Airway epithelial cell (primary cell): ENCODE measurements around the gene MT3. TPM values are rescaled to one million over a fixed set of nuclear protein-coding genes. Genes with fewer than 3 reads are reported as not detected.

Source experiments
- total RNA-seq: library from RNA; depleted of rRNA; stranded (reverse); fragments of >200 nt; gene quantifications from 2 replicates; pipeline ENCODE4 v1.2.3, GENCODE V29; 2015

MT3 gene
- not detected in 2 replicates for total RNA-seq

DNA sequence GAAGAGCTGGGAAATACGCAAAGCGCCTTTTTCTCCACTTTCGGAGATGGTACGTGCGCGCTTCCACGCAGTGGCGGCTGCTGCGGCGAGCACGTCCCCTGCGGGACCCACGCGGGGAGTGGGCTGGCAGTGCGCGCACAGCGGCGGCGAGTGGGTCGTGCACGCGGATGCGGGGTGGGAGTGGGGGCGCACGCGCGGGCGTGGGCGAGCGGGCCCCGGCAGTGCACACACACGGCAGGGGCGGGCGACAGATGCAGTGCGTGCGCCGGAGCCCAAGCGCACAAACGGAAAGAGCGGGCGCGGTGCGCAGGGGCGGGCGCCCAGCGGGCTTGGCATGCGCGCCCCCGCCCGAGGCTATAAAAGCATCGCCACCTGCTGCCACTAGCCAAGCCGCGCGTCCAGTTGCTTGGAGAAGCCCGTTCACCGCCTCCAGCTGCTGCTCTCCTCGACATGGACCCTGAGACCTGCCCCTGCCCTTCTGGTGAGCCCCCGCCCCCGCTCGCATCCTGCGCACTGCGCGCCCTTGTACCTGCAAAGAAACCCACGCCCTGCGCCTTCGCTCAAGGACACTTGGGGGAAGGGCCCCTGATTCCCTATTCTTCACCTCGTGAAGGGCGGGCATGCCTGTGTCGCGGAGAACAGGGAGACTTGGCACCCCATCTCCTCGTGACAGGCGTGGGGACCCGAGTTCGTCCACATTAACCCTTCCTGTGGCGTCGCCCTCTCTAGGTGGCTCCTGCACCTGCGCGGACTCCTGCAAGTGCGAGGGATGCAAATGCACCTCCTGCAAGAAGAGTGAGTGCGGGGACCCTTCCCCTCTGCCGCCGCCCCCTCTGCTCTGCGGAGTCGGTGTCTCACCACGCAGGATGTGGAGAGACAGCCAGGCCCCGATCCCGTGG, at the start of gene MT3:
MT3 (plus strand) TSS at position 388 of the 899 bp plus-strand sequence; CDS start at position 451, 63 bp downstream.

DNA sequence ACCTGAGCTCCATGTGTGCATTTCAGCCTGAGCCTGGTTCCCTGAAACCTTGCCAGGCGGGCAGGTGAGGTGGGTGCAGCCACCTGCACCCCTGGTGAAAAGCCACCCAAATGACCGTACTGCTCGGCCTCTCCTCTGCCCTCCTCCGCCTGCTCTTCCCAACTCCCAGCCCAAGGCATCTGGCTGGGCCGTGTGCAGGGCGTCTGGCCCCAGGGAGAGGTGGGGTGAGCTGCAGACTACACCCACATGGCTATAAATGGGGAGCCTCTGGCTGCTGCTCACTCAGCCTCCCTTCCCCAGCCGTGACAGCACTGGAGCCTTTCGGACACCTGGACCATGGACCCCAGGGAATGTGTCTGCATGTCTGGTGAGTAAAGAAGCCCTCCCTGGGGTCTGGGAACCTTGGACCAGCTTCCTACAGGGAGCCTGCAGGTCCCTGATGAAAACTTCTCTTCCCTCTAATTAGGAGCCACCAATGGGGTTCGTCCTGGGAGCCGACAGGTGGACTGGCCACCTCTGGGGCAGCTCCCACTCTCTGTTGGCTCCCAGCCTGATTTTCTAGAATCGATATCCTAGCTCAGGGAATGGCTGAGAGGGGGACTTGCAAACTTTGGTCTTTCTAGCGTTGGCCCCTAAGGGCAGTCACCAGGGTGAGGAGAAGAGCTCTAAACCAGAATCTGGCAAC, 24.4 kb upstream of the MT3 start, which contains the start of gene MT4:
MT4 (plus strand) TSS at position 281 of the 685 bp plus-strand sequence; CDS start at position 337, 56 bp downstream.

GRCh38 chr16:56608043-56608875, 18.9 kb downstream of the MT3 start, which contains the start of gene MT2A:
MT2A (plus strand) TSS chr16:56608584; CDS start chr16:56608656, 72 bp downstream.

DNA sequence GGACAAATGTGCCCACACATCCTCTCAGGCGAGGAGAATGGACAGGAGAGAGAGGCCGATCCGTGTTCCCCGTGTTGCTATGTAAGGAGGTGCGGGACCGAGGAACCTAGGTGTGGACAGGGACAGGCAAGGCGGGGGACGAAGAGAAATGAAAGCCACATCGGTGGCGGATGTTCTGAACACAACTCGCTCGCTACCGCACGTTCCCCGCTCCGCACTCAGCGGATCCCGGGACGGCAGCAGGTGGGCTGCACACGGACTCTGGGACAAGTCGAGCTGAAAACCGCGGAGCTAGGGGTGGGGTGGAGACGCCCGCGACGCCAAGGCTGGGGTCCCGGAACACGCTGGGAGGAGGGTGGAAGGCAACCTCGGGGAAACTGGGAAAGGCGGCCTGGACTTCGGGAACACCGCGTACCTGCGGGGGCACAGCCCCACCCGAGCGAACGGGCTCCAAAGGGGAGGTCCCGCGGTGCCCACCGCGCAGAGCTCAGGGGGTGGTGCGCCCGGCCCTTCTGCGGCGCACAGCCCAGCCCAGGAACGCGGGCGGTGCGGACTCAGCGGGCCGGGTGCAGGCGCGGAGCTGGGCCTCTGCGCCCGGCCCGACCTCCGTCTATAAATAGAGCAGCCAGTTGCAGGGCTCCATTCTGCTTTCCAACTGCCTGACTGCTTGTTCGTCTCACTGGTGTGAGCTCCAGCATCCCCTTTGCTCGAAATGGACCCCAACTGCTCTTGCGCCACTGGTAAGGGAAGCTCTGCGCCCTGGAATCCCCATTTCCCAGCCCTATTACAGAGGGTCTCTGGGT, 36.0 kb downstream of the MT3 start, which contains the start of gene MT1E:
MT1E (plus strand) TSS at position 642 of the 803 bp plus-strand sequence; CDS start at position 713, 71 bp downstream.

DNA sequence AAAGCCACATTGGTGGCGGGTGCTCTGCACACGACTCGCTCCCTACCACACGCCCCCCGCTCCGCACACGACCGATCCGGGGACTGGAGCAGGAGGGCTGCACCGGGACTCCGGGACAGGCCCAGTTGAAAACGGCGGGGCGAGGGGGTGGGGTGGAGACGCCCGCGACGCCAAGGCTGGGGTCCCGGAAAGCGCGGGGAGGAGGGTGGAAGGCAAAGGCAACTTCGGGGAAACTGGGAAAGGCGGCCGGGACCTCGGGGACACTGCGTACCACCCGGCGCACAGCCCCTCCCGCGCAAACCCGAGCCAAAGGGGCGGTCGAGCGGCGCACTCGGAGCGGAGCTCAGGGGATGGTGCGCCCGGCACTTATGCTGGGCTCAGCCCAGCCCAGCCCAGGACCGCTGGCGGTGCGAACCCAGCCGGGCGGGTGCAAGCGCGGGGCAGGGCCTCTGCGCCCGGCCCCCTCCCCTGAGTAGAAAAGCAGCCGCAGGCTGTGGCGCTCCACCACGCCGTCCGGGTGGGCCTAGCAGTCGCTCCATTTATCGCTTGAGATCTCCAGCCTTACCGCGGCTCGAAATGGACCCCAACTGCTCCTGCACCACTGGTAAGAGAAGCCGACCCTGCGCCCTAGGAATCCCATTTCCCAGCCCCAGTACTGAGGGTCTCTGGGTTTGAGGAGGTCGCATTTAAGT, 43.0 kb downstream of the MT3 start, which contains the start of gene MT1M:
MT1M (plus strand) TSS at position 504 of the 692 bp plus-strand sequence; CDS start at position 577, 73 bp downstream.

GRCh38 chr16:56637814-56638750, 48.8 kb downstream of the MT3 start, which contains the start of gene MT1A:
MT1A (plus strand) TSS chr16:56638666; CDS start chr16:56638739, 73 bp downstream.

Other genes with a start within 250 kb of the MT3 start
- gene AMFR, start 164.0 kb upstream of the MT3 start, total RNA-seq = 107 and 112 TPM in 2 replicates
- gene NUDT21, start 138.2 kb upstream of the MT3 start, total RNA-seq = 63.7 and 67.4 TPM in 2 replicates
- gene OGFOD1, start 138.0 kb upstream of the MT3 start, total RNA-seq = 49.7 and 62.8 TPM in 2 replicates
- gene BBS2, start 69.5 kb upstream of the MT3 start, total RNA-seq = 29.3 and 35.9 TPM in 2 replicates
- gene MT4, start 24.5 kb upstream of the MT3 start, total RNA-seq = not detected in 2 replicates
- 602 and 1,004 TPM in 2 replicates for gene MT2A, start 19.1 kb downstream of the MT3 start, total RNA-seq
- gene MT1E, start 36.3 kb downstream of the MT3 start, total RNA-seq = 367 and 549 TPM in 2 replicates
- not detected in 2 replicates for gene MT1M, start 43.1 kb downstream of the MT3 start, total RNA-seq
- not detected in 2 replicates for gene MT1A, start 49.1 kb downstream of the MT3 start, total RNA-seq
- not detected in 2 replicates for gene MT1B, start 62.4 kb downstream of the MT3 start, total RNA-seq
- 1.5 and 6.8 TPM in 2 replicates for gene MT1F, start 68.4 kb downstream of the MT3 start, total RNA-seq
- gene MT1G, start 78.5 kb downstream of the MT3 start, total RNA-seq = 1.1 TPM in 1 of 2 replicates, not detected in the other
- gene MT1H, start 80.3 kb downstream of the MT3 start, total RNA-seq = not detected in 2 replicates
- gene MT1X, start 92.9 kb downstream of the MT3 start, total RNA-seq = 1,022 and 1,842 TPM in 2 replicates
- 52.4 and 72.1 TPM in 2 replicates for gene NUP93, start 140.6 kb downstream of the MT3 start, total RNA-seq